ENCODE data around the gene SLIT3.
"Not testable (repeated sequence)": the region's sequence is repeated elsewhere in the genome, so short reads cannot be mapped to it uniquely, and the experiment has no call there.

The SLIT3 gene

DNA sequence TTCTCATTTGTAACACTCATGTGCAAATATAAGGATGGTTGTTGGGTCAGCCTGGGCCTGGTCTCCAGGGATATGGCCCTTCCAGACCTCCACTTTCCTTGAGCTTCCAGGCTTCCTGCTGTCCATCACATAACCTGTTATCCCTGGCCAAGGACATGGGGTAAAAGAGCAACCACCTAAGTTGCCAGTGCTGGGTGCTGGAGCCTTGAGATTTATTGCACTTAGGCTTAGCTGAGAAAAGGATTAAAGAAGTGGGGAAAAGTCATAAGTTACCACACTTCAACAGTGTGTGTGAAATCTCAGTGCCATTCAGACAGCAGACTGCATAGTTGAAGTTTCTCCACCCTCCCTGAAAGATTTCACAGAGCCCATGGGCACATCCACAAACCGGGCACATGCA lies 663.1 kb downstream of the SLIT3 start:
- TF ChIP-seq POLR2AphosphoS5 (IDR thresholded peaks at IDR 0.05; ENCODE audit: low read depth, low read length) (no peak), POLR2A (IDR thresholded peaks at IDR 0.05; ENCODE audit: low read depth, low read length) (no peak), PAX5 (IDR thresholded peaks at IDR 0.05; ENCODE audit: insufficient read depth, low read length, severe bottlenecking) (no peak), POU2F2 (IDR thresholded peaks at IDR 0.05; ENCODE audit: low read depth, low read length) (no peak), TAF1 (IDR thresholded peaks at IDR 0.05; ENCODE audit: low read depth, low read length) (no peak), SPI1 (IDR thresholded peaks at IDR 0.05; ENCODE audit: low read depth, low read length) (no peak)
- DNase-seq (ENCODE audit: insufficient read length, low spot score) = no peak
- FAIRE-seq = no peak

- FAIRE-seq (no peak), DNase-seq (ENCODE audit: insufficient read length, low spot score) (no peak)
- no peak for TF ChIP-seq POLR2AphosphoS5 (IDR thresholded peaks at IDR 0.05; ENCODE audit: low read depth, low read length)
- TF ChIP-seq POLR2A (IDR thresholded peaks at IDR 0.05; ENCODE audit: low read depth, low read length) = no peak
- no peak for TF ChIP-seq TAF1 (IDR thresholded peaks at IDR 0.05; ENCODE audit: low read depth, low read length)
- TF ChIP-seq PAX5 (IDR thresholded peaks at IDR 0.05; ENCODE audit: insufficient read depth, low read length, severe bottlenecking) = no peak
- no peak for TF ChIP-seq POU2F2 (IDR thresholded peaks at IDR 0.05; ENCODE audit: low read depth, low read length)
- TF ChIP-seq SPI1 (IDR thresholded peaks at IDR 0.05; ENCODE audit: low read depth, low read length) = no peak
These were observed 663.7 kb downstream of the SLIT3 start for GRCh38 chr5:168637281-168637680.

DNA sequence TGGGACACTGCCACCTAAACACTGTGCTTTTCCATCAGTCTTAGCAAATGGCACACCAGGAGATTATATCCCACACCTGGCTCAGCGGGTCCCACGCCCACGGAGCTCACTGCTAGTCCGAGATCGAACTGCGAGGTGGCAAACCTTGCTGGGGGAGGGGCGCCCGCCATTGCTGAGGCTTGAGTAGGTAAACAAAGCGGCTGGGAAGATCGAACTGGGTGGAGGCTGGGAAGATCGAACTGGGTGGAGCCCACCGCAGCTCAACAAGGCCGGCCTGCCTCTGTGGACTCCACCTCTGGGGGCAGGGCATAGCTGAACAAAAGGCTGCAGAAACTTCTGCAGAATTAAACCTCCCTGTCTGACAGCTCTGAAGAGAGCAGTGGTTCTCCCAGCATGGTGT lies 670.0 kb downstream of the SLIT3 start:
- FAIRE-seq; DNase-seq (ENCODE audit: insufficient read length, low spot score): not testable (repeated sequence)

DNA sequence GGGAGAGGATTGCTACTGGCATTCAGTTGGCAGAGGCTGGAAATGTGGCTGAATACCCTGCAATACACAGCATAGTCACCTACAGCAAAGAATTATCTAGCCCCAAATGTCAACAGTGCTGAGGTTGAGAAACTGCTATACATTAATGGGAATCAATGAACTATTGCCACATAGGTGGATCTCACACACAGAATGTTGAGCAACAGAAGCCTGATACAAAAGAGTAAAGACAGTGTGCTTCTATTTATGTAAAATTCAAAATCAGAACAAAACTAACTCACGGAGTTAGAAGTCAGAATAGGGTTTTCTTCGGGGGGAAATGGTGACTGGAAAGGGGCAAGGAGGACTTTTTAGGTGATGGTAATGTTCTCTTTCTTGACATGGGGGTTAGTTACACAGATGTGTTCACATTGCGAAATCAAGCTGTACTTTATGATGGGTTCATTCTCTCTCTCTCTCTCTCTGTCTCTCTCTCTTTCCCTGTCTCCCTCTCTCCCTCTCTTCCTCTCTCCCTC lies 676.0 kb downstream of the SLIT3 start:
- no peak for FAIRE-seq
- no peak for DNase-seq (ENCODE audit: insufficient read length, low spot score)
- TF ChIP-seq POLR2A (IDR thresholded peaks at IDR 0.05; ENCODE audit: low read depth, low read length) (no peak), TAF1 (IDR thresholded peaks at IDR 0.05; ENCODE audit: low read depth, low read length) (no peak), POLR2AphosphoS5 (IDR thresholded peaks at IDR 0.05; ENCODE audit: low read depth, low read length) (no peak), PAX5 (IDR thresholded peaks at IDR 0.05; ENCODE audit: insufficient read depth, low read length, severe bottlenecking) (no peak), SPI1 (IDR thresholded peaks at IDR 0.05; ENCODE audit: low read depth, low read length) (no peak), POU2F2 (IDR thresholded peaks at IDR 0.05; ENCODE audit: low read depth, low read length) (no peak)

DNA sequence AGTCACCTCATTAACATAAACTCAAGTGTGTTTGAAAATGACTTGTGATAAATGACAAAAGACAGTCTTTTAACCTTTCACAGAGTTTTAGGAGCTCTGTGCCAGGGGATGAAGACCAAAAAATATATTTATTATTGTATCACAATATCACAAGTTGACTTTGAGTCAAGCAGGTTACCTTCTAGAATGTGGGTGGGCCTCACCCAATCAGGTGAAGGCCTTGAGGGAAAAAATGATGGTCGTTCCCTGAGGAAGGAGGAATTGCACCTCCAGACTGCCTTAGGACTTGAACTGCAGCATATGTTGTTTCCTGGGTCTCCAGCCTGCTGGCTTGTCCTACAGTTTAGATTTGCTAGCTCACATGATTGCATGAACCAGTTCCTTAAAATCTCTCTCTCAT lies 680.1 kb downstream of the SLIT3 start:
- DNase-seq (ENCODE audit: insufficient read length, low spot score) (no peak), FAIRE-seq (no peak)
- TF ChIP-seq POLR2AphosphoS5 (IDR thresholded peaks at IDR 0.05; ENCODE audit: low read depth, low read length) (no peak), PAX5 (IDR thresholded peaks at IDR 0.05; ENCODE audit: insufficient read depth, low read length, severe bottlenecking) (no peak), SPI1 (IDR thresholded peaks at IDR 0.05; ENCODE audit: low read depth, low read length) (no peak), POU2F2 (IDR thresholded peaks at IDR 0.05; ENCODE audit: low read depth, low read length) (no peak), TAF1 (IDR thresholded peaks at IDR 0.05; ENCODE audit: low read depth, low read length) (no peak)

DNA sequence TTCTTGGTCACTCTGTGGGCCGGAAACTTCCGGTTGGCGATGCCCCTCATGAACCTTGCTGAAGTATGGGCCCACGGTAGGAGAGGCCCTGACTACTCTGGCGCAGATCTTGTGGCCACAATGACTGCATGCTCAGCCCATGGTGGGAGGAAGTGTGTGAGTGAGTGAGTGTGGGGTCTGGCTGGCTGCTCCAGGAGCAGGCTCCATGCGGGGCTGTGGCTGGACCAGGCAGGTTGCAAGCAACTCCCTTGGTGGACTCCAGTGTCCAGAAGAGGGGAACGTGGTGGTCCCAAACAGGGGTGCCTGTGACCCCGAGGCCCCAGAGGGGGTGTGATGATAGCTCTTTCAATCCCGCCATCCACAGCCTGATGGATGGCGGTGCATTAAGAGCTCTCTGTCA lies 686.3 kb downstream of the SLIT3 start:
- DNase-seq (ENCODE audit: insufficient read length, low spot score) (no peak), FAIRE-seq (no peak)
- TF ChIP-seq POU2F2 (IDR thresholded peaks at IDR 0.05; ENCODE audit: low read depth, low read length) (no peak), POLR2AphosphoS5 (IDR thresholded peaks at IDR 0.05; ENCODE audit: low read depth, low read length) (no peak)

DNA sequence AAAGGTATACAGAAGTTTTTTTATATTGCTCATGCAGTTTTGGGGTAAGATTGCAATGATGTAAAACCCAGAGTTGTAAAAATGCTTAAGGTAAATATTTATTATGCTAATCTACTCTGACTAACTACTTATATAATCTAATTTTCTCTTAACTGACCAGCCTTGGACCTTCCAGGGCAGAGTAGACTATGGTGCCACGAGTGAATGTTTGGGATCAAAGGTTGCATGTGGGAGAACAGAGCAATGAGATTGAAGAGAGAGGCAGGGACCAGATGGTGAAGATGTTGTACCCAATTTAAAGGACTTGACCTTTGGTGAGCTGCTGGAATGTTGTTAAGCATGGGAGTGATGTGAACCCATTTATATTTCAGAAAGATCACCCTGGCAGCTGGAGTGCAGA lies 686.9 kb downstream of the SLIT3 start:
- no peak for DNase-seq (ENCODE audit: insufficient read length, low spot score)
- TF ChIP-seq TAF1 (IDR thresholded peaks at IDR 0.05; ENCODE audit: low read depth, low read length) (no peak), PAX5 (IDR thresholded peaks at IDR 0.05; ENCODE audit: insufficient read depth, low read length, severe bottlenecking) (no peak), POLR2A (IDR thresholded peaks at IDR 0.05; ENCODE audit: low read depth, low read length) (no peak), POU2F2 (IDR thresholded peaks at IDR 0.05; ENCODE audit: low read depth, low read length) (no peak), SPI1 (IDR thresholded peaks at IDR 0.05; ENCODE audit: low read depth, low read length) (no peak), POLR2AphosphoS5 (IDR thresholded peaks at IDR 0.05; ENCODE audit: low read depth, low read length) (no peak)
- FAIRE-seq = no peak

DNA sequence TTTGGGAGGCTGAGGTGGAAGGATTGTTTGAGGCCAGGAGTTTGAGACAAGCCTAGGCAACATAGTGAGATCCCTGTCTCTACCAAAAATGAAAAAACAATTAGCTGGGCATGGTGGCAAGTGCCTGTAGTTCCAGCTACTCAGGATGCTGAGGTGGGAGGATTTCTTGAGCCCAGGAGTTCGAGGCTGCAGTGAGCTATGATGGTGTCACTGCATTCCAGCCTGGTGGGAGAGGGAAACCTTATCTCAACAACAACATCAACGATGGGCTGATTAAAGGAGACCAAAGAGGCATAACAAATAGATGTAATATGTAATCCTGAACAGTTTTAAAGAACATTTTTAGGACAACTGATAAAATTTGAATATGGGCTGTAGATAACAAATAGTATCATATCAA lies 687.5 kb downstream of the SLIT3 start:
- FAIRE-seq (no peak), DNase-seq (ENCODE audit: insufficient read length, low spot score) (no peak)
- no peak for TF ChIP-seq POLR2AphosphoS5 (IDR thresholded peaks at IDR 0.05; ENCODE audit: low read depth, low read length)
- no peak for TF ChIP-seq TAF1 (IDR thresholded peaks at IDR 0.05; ENCODE audit: low read depth, low read length)

DNA sequence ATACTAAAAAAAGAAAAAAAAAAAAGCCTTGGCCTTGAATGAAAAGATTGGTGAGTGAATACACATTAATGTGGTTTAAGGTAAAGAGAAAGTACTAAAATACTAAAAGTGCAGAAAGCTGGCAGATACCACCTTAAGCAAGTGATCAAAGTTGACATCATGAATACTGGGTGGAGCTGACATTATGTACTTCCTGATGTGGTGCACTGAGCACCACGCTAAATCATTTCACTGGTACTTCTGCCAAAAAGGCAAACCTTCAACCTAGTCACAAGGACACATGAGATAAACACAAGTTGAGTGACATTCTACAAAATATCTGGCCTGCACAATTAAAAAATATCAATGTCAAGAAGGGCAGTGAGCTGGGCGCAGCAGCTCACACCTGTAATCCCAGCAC lies 687.9 kb downstream of the SLIT3 start:
- TF ChIP-seq TAF1 (IDR thresholded peaks at IDR 0.05; ENCODE audit: low read depth, low read length) (no peak), POU2F2 (IDR thresholded peaks at IDR 0.05; ENCODE audit: low read depth, low read length) (no peak), POLR2A (IDR thresholded peaks at IDR 0.05; ENCODE audit: low read depth, low read length) (no peak), SPI1 (IDR thresholded peaks at IDR 0.05; ENCODE audit: low read depth, low read length) (no peak), POLR2AphosphoS5 (IDR thresholded peaks at IDR 0.05; ENCODE audit: low read depth, low read length) (no peak), PAX5 (IDR thresholded peaks at IDR 0.05; ENCODE audit: insufficient read depth, low read length, severe bottlenecking) (no peak)
- no peak for DNase-seq (ENCODE audit: insufficient read length, low spot score)
- peak; percentile 63 for FAIRE-seq

- no peak for DNase-seq (ENCODE audit: insufficient read length, low spot score)
- TF ChIP-seq PAX5 (IDR thresholded peaks at IDR 0.05; ENCODE audit: insufficient read depth, low read length, severe bottlenecking) = no peak
- no peak for TF ChIP-seq POLR2A (IDR thresholded peaks at IDR 0.05; ENCODE audit: low read depth, low read length)
- TF ChIP-seq TAF1 (IDR thresholded peaks at IDR 0.05; ENCODE audit: low read depth, low read length) = no peak
- TF ChIP-seq POLR2AphosphoS5 (IDR thresholded peaks at IDR 0.05; ENCODE audit: low read depth, low read length) = no peak
- no peak for FAIRE-seq
These were observed 688.8 kb downstream of the SLIT3 start for GRCh38 chr5:168612123-168612522.

Data from GM12891 (cell line).